CD4-positive, alpha-beta memory T cell (primary cell): ENCODE results near the gene CDH15. TPM values are rescaled to one million over a fixed set of nuclear protein-coding genes. Genes with fewer than 3 reads are reported as not detected.
A peak's percentile ranks its signal among the peaks of the same experiment; 100 is the strongest.

Experiments
- CTCF ChIA-PET: fragments of 350-600 bp; sonication (Branson Sonifier 250); formaldehyde crosslinking; loops from one replicate; lab custom pipeline; 2021; ENCODE audit warnings: inconsistent platforms; ENCODE audit not compliant: partially characterized antibody; lab: Charles Lee
- POLR2A ChIA-PET: fragments of 350-600 bp; sonication (Branson Sonifier 250); formaldehyde crosslinking; loops from one replicate; lab custom pipeline; 2021; ENCODE audit not compliant: partially characterized antibody; lab: Charles Lee
- DNase-seq, 5 donors: peaks; one replicate each; pipeline versions ENCODE4 v3.0.0 to v3.0.0-alpha.2; 2020 to 2022; ENCODE audit warnings: mixed read lengths in 1 of 5
- H3K27ac ChIP-seq: one replicate; pipeline ENCODE4 v1.7.0; 2013; ENCODE audit warnings: low read depth, low read length
- H3K27me3 ChIP-seq: 2 replicates; pipeline ENCODE4 v1.7.0; 2013; ENCODE audit warnings: mild to moderate bottlenecking, low read length, moderate library complexity; ENCODE audit not compliant: insufficient read depth
- H3K36me3 ChIP-seq: 2 replicates; pipeline ENCODE4 v1.7.0; 2013; ENCODE audit warnings: mild to moderate bottlenecking, low read length, moderate library complexity; ENCODE audit not compliant: insufficient read depth
- H3K4me1 ChIP-seq: 2 replicates; pipeline ENCODE4 v1.7.0; 2013; ENCODE audit warnings: mild to moderate bottlenecking, low read length, moderate library complexity; ENCODE audit not compliant: insufficient read depth
- H3K4me3 ChIP-seq, 2 donors: one replicate each; pipeline ENCODE4 v1.7.0; 2013; ENCODE audit warnings: low read length in 2 of 2, mild to moderate bottlenecking in 1 of 2
- H3K9me3 ChIP-seq, 2 donors: one replicate each; pipeline ENCODE4 v1.7.0; 2013; ENCODE audit warnings: low read length in 2 of 2, control low read depth in 1 of 2; ENCODE audit not compliant: control insufficient read depth in 1 of 2
- H3K27ac Mint-ChIP-seq, 7 donors: one replicate each; pipeline ENCODE4 v1.8.0; 2020 to 2021; ENCODE audit warnings: mixed read lengths in 7 of 7, mild to moderate bottlenecking in 6 of 7, inconsistent platforms in 3 of 7, moderate library complexity in 3 of 7
- H3K27me3 Mint-ChIP-seq, 2 donors: one replicate each; pipeline ENCODE4 v1.8.0; 2020 to 2021; ENCODE audit warnings: mixed read lengths in 2 of 2
- H3K36me3 Mint-ChIP-seq, 2 donors: one replicate each; pipeline ENCODE4 v1.8.0; 2020 to 2021; ENCODE audit warnings: mixed read lengths in 2 of 2, inconsistent platforms in 1 of 2, mild to moderate bottlenecking in 1 of 2
- H3K4me1 Mint-ChIP-seq, 4 donors: one replicate each; pipeline ENCODE4 v1.8.0; 2020 to 2021; ENCODE audit warnings: mixed read lengths in 4 of 4, mild to moderate bottlenecking in 1 of 4
- H3K4me3 Mint-ChIP-seq, 8 donors: one replicate each; pipeline ENCODE4 v1.8.0; 2020 to 2021; ENCODE audit warnings: mixed read lengths in 8 of 8, mild to moderate bottlenecking in 7 of 8, moderate library complexity in 6 of 8, inconsistent platforms in 3 of 8
- H3K9me3 Mint-ChIP-seq, 8 donors: one replicate each; pipeline ENCODE4 v1.8.0; 2020 to 2021; ENCODE audit warnings: mixed read lengths in 8 of 8, mild to moderate bottlenecking in 5 of 8, inconsistent platforms in 3 of 8, moderate library complexity in 1 of 8
- intact Hi-C: fragments of 100-400 bp; cut with micrococcal nuclease; formaldehyde crosslinking; loops from one replicate; pipeline ENCODE4 v1.15.1; 2023
- polyA plus RNA-seq, 2 donors: library from polyadenylated mRNA; unstranded; fragments of 300-500 nt; fragmentation: Illumina TruSeq; gene quantifications; one replicate each; pipeline ENCODE4 v1.2.3, GENCODE V29; 2021
- total RNA-seq, 2 experiments: library from RNA; stranded (reverse); gene quantifications; one replicate each; pipeline ENCODE4 v1.2.3, GENCODE V29; 2021

Gene CDH15
- total and polyA plus RNA-seq, 4 experiments from 2014 or later = not detected

- ChIA-PET POLR2A (no interaction called here), CTCF (interaction anchor here (0.6 kb wide), 1 partner anchor 32 kb away, joined by 3 read pairs; no protein-coding TSS in a partner anchor)
- no peaks in the 10 kb centered on the region for H3K36me3 ChIP-seq
- peaks cover 0 to 1% of the 10 kb centered on the region in 2 donors for H3K27me3 Mint-ChIP-seq
- H3K27ac ChIP-seq = no peak overlapping the region
- peak in 1 of 5 donors; percentile 28 for DNase-seq
- intact Hi-C loops = no loop called here
- no peaks in the 10 kb centered on the region for H3K27me3 ChIP-seq
- peaks cover 6% of the 10 kb centered on the region for H3K4me1 ChIP-seq
- no peaks in the 10 kb centered on the region for H3K9me3 Mint-ChIP-seq
- peaks cover 4 to 6% (median 5%) of the 10 kb centered on the region in 4 donors for H3K4me1 Mint-ChIP-seq
- no peaks in the 10 kb centered on the region for H3K9me3 ChIP-seq
- no peak overlapping the region for H3K27ac Mint-ChIP-seq
- H3K4me3 ChIP-seq = no peak overlapping the region
- H3K4me3 Mint-ChIP-seq = no peak overlapping the region
- no peaks in the 10 kb centered on the region for H3K36me3 Mint-ChIP-seq
Measured at GRCh38 chr16:89175280-89176146, 4.0 kb downstream of the CDH15 start.

GRCh38 chr16:89176147-89176690, 4.7 kb downstream of the CDH15 start:
- H3K36me3 Mint-ChIP-seq = no peaks in the 10 kb centered on the region
- peak in 1 of 5 donors; percentile 21 for DNase-seq
- H3K27me3 Mint-ChIP-seq = no peaks in the 10 kb centered on the region
- ChIA-PET CTCF (no interaction called here), POLR2A (no interaction called here)
- no peak overlapping the region for H3K4me3 ChIP-seq
- peaks cover 0 to 2% (median 0%) of the 10 kb centered on the region in 4 donors for H3K4me1 Mint-ChIP-seq
- H3K9me3 Mint-ChIP-seq = peaks cover 0 to 1% (median 0%) of the 10 kb centered on the region in 8 donors
- H3K4me1 ChIP-seq = no peaks in the 10 kb centered on the region
- no peak overlapping the region for H3K27ac Mint-ChIP-seq
- no peaks in the 10 kb centered on the region for H3K36me3 ChIP-seq
- intact Hi-C loops = no loop called here
- no peak overlapping the region for H3K4me3 Mint-ChIP-seq
- no peaks in the 10 kb centered on the region for H3K9me3 ChIP-seq
- H3K27ac ChIP-seq = no peak overlapping the region
- H3K27me3 ChIP-seq = no peaks in the 10 kb centered on the region

GRCh38 chr16:89176717-89177116, 5.2 kb downstream of the CDH15 start:
- CTCF ChIA-PET = no interaction called here

GRCh38 chr16:89177501-89177900, 6.0 kb downstream of the CDH15 start:
- no peak overlapping the region for H3K27ac Mint-ChIP-seq
- Histone ChIP-seq H3K9me3 (no peaks in the 10 kb centered on the region), H3K4me3 (no peak overlapping the region), H3K4me1 (peaks cover 4% of the 10 kb centered on the region), H3K36me3 (no peaks in the 10 kb centered on the region), H3K27ac (no peak overlapping the region), H3K27me3 (no peaks in the 10 kb centered on the region)
- POLR2A ChIA-PET = no interaction called here
- peaks cover 0 to 2% (median 0%) of the 10 kb centered on the region in 8 donors for H3K9me3 Mint-ChIP-seq
- H3K36me3 Mint-ChIP-seq = no peaks in the 10 kb centered on the region
- H3K4me1 Mint-ChIP-seq = peaks cover 0 to 10% (median under 1%) of the 10 kb centered on the region in 4 donors
- H3K27me3 Mint-ChIP-seq = no peaks in the 10 kb centered on the region
- no peak overlapping the region for H3K4me3 Mint-ChIP-seq
- intact Hi-C loops = no loop called here
- CTCF ChIA-PET = no interaction called here
- DNase-seq = no peak

More at GRCh38 chr16:89176717-89177116, 5.2 kb downstream of the CDH15 start:
- peak in 1 of 5 donors; percentile 29 for DNase-seq
- H3K4me3 ChIP-seq = no peak overlapping the region
- Mint-ChIP-seq H3K27me3 (no peaks in the 10 kb centered on the region), H3K27ac (no peak overlapping the region), H3K4me3 (no peak overlapping the region), H3K4me1 (peaks cover 0 to 7% (median 0%) of the 10 kb centered on the region in 4 donors), H3K36me3 (no peaks in the 10 kb centered on the region), H3K9me3 (peaks cover 0 to 2% (median 0%) of the 10 kb centered on the region in 8 donors)
- H3K4me1 ChIP-seq = no peaks in the 10 kb centered on the region
- H3K9me3 ChIP-seq = no peaks in the 10 kb centered on the region
- POLR2A ChIA-PET = no interaction called here
- no peaks in the 10 kb centered on the region for H3K36me3 ChIP-seq
- intact Hi-C loops = no loop called here
- no peaks in the 10 kb centered on the region for H3K27me3 ChIP-seq
- H3K27ac ChIP-seq = no peak overlapping the region

- H3K4me1 ChIP-seq = peaks cover 6% of the 10 kb centered on the region
- H3K4me3 ChIP-seq = no peak overlapping the region
- ChIA-PET POLR2A (interaction anchor here (0.5 kb wide), 1 partner anchor 46 kb away, joined by 5 read pairs; no protein-coding TSS in a partner anchor), CTCF (no interaction called here)
- Mint-ChIP-seq H3K27ac (no peak overlapping the region), H3K36me3 (no peaks in the 10 kb centered on the region), H3K4me1 (peaks cover 0 to 13% (median 3%) of the 10 kb centered on the region in 4 donors), H3K27me3 (no peaks in the 10 kb centered on the region), H3K9me3 (peaks cover 0 to 2% (median 0%) of the 10 kb centered on the region in 8 donors), H3K4me3 (no peak overlapping the region)
- DNase-seq = no peak
- H3K27me3 ChIP-seq = no peaks in the 10 kb centered on the region
- H3K36me3 ChIP-seq = no peaks in the 10 kb centered on the region
- H3K27ac ChIP-seq = no peak overlapping the region
- intact Hi-C loops = no loop called here
- no peaks in the 10 kb centered on the region for H3K9me3 ChIP-seq
Measured at GRCh38 chr16:89178453-89179147, 7.1 kb downstream of the CDH15 start.

- intact Hi-C loops = no loop called here
- Mint-ChIP-seq H3K9me3 (peaks cover 0 to 2% (median 0%) of the 10 kb centered on the region in 8 donors), H3K27me3 (no peaks in the 10 kb centered on the region), H3K4me3 (no peak overlapping the region), H3K36me3 (no peaks in the 10 kb centered on the region), H3K27ac (no peak overlapping the region), H3K4me1 (peaks cover 0 to 13% (median 3%) of the 10 kb centered on the region in 4 donors)
- DNase-seq = no peak
- ChIA-PET CTCF (no interaction called here), POLR2A (interaction anchor here (0.5 kb wide), 1 partner anchor 46 kb away, joined by 5 read pairs; no protein-coding TSS in a partner anchor)
- Histone ChIP-seq H3K27ac (no peak overlapping the region), H3K9me3 (no peaks in the 10 kb centered on the region), H3K4me3 (no peak overlapping the region), H3K4me1 (peaks cover 6% of the 10 kb centered on the region), H3K36me3 (no peaks in the 10 kb centered on the region), H3K27me3 (no peaks in the 10 kb centered on the region)
Measured at GRCh38 chr16:89179148-89179484, 7.6 kb downstream of the CDH15 start.
